GM04504 (cell line): ENCODE results near the gene MYL11.

ENCODE experiments used
- DNase-seq: peaks from one replicate; pipeline ENCODE4 v3.0.0-alpha.2; 2012; ENCODE audit warnings: low read depth

The MYL11 gene

DNA sequence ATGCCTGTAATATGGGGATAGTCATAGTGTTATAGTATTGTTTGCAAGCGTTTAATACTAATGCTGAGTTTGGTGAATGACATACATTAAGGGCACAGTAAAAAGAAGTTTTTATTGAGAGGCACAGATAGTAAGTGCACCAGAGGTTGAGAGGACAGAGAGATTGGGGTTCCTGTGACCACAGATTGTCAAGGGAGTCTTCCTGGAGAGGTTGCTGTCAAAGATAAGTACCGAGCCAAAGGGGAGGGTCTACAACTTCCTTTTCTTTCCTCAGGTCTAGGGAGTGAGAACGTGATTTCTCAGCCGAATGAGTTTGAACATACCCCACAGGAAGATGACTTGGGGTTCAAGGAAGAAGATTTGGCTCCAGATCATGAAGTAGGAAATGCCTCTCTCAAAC lies 22.5 kb downstream of the MYL11 start:
- DNase-seq, result no peak

DNA sequence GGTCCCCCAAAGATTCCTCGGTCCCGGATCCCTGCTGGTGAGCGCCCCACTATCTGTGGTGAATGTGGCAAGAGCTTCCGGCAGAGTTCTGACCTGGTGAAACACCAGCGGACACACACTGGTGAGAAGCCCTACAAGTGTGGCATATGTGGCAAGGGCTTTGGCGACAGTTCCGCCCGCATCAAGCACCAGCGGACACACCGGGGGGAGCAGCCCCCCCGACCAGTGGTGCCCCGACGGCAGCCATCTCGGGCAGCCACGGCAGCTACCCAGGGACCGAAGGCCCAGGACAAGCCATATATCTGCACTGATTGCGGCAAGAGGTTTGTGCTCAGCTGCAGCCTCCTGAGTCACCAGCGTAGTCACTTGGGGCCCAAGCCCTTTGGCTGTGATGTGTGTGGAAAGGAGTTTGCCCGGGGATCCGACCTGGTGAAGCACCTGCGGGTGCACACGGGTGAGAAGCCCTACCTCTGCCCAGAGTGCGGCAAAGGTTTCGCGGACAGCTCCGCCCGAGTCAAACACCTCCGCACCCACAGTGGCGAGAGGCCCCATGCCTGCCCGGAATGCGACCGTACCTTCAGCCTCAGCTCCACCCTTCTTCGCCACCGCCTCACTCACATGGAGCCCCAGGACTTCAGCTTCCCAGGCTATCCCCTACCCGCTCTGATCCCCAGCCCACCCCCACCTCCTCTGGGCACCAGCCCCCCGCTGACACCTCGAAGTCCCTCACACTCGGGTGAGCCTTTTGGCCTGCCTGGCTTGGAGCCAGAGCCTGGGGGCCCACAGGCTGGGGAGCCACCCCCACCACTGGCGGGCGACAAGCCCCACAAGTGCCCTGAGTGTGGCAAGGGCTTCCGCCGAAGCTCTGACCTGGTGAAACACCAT lies 23.4 kb downstream of the MYL11 start:
- DNase-seq, result no peak

DNA sequence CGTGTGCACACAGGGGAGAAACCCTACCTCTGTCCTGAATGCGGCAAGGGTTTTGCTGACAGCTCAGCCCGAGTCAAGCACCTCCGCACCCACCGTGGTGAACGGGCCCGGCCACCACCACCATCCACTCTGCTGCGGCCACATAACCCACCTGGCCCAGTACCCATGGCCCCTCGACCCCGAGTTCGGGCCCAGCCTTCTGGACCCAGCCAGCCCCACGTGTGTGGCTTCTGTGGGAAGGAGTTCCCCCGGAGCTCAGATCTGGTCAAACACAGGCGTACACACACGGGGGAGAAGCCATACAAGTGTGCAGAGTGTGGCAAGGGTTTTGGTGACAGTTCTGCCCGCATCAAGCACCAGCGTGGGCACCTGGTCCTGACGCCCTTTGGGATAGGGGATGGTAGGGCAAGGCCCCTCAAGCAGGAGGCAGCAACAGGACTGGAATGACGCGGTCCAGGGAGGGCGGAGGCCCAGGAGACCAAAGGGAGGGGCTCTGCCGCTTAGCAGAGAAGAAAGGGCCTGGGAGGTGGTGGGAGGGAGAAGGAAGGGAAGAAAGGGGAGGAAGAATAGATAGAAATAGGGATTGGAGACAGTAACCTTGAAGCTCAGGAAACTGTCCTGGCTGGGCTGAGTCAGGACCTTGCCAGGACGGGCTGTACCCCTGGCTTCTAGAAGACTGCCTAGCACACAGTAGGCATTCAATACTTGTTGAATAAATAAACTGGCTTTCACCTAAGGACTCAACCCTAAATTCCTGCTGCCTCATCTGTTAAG lies 24.2 kb downstream of the MYL11 start:
- DNase-seq, result no peak

DNA sequence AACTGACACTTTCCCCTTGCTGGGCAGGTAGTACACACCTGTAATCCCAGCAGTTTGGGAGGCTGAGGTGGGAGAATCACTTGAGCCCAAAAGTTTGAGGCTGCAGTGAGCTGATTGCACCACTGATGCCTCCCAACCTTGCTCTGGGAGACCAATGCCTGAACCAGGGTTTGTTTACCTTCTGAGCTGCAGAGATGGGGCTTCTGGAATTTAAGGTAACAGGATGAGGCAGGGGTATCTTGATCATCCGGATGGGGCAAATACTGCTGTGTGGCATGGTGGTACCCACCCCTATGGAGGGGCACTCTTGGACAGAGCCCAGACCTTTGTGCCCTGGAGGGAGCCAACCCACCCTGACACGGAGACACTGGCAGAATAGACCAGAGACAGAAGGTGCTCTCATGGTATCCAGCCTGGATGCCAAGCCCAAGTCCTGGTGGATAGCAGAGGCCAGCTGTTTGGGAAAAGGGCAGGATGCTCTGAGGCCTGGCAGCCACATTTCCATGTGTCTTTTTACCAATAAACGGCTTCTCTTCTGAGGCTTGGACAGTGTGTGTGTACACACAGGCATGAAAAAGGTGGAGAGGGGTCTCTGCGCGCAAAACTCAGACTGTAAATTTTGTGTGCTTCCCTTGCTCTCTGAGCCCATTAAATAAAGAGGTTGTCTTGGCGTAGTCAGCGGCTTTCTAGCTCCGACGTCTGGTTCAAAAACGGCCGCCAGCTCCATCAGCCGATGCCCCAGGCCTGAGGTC lies 25.0 kb downstream of the MYL11 start:
- no peak for DNase-seq

DNA sequence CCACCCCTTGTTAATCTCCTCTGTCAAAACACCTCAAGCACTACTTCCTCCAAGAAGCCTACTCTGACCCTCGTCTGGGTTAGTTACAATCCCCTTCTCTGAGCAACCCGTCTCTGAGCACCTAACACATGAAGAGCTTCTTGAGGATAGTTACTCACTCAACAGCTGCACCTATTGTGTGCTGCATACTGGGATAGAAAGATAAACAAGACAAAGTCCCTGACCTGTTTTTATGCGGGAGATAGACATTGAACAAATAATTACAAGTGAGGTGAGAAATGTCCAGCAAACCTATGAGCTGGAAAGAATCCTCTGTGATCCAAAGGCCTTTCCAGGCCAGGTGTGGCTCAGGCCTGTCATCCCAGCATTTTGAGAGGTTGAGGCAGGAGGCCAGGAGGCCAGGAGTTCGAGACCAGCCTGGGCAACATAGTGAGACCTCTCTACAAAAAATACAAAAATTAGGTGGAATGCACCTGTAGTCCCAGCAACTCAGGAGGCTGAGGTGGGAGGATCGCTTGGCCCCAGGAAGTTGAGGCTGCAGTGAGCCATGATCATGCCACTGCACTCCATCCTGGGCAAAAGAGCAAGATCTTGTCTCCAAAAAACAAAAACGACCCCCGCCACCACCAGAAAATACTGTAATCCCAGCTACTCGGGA lies 27.3 kb downstream of the MYL11 start:
- no peak for DNase-seq

DNA sequence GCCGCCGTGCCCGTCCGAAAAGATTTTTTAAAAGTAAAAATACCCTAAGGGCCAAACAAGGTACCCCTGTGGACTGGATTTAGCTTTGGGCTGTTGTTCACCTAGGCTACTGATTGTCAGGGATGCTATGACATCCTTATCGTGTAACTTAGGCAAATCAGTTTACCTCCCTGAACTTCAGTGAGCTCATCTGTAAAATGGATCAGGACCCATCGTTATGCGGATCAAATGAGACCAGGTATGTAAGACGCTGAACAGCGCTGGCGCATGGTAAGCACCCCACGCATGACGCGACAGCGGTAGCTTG lies 32.1 kb downstream of the MYL11 start:
- DNase-seq, result no peak

DNA sequence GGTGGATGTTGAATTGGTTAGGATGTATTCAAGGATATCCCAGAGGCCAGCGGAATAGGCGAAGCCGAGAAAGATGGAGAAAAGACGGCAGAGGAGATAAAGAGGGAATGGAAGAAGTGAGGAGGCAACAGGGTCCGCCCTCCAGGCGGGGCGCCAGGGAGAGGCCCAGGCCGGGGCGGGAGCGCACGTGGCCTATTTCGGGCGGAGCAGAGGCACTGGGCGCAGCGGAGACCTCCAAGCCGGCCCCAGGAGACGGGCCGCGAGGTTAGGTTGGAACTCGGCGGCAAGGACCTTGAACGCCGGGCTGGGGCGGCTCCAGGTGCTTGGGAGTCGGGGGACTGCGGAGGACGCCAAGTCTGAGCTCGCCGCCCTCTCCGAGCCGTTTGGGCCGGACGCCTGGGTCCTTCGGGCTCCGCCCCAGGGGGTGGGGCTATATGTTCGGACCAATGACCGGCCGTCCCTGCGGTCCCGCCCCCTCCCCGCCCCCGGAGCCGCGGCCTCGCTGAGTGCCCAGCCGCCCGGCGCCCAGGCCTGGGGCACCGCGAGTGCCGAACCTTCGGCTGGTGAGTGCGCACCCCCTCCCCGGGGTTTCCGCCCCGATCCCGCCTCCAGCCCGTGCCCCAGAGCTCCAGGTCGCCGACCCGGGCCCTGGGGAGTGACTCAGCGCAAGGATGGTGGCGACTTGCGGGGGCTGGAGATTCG lies 32.7 kb downstream of the MYL11 start, which contains the start of gene ZNF771:
ZNF771 (plus strand) TSS at position 505 of the 702 bp plus-strand sequence. CDS start 448 bp downstream, outside the sequence.
- DNase-seq, result peak; percentile 74

DNA sequence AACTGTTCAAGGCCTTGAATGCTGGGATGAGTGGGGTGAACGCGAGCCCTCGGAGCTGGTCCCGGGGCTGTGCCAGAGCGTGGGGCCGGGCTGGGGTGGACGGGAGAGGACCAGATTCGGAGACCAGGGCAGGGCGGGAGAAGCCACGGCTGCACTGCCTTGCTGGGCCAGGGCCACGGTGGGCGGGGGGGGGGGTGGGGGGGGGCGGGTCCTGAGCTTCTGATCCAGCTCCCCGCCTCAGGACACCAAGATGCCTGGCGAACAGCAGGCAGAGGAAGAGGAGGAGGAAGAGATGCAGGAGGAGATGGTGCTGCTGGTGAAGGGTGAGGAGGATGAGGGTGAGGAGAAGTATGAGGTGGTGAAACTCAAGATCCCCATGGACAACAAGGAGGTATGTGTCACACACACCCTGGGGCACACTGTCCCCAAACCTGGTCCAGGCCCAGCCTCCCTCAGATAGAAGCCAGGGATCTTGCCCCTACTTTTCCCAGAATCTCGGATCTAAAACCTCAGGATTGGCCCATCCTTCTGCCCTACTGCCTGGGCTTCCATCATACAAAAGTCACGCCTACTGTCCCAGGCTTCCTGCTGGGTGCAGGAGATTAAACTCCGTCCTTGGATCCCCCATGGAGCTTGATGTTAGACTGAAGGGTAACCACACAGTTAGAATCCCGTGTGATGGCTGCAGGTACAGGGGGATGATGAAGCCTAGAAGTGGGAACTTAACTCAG lies 33.4 kb downstream of the MYL11 start:
- no peak for DNase-seq

DNA sequence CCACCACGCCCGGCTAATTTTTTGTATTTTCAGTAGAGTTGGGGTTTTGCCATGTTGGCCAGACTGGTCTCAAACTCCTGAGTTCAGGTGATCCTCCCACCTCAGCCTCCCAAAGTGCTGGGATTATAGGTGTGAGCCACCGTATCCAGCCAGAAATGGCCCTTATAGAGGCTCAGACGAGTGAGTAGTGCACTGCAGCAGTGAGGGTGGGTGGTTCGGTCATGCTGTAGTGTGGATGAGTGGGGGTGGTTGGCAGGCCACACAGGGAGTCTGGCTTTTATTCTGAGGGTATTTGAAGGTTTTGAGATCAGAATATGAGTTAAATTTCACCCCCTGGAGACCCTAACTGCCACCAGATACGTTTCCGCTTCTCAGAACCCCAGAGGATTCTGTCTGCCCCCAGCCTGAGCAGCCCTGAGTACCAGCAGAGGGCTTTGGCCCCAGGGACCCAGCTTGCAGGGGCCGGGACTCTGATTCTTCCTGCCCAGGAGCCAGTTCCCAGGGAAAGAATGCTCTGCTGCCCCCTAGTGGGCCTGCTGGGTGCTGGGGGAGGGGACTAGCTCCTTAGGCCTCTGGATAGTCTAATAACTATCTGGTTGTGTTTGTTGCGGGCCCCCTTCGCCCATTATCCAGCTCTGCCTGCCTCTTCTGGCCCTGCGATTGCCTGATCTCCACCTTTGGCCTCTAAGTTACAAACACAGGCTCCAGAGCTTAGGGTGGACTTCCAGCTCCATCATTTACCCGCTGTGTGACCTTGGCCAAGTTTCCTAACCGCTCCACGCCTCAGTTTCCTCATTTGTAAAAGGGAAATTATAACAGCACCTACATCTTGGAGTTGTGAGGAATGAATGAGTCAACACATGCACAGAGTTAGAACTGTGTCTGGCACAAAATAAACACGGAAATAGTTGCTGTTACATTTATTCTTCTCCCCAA lies 34.8 kb downstream of the MYL11 start:
- peak; percentile 60 for DNase-seq

DNA sequence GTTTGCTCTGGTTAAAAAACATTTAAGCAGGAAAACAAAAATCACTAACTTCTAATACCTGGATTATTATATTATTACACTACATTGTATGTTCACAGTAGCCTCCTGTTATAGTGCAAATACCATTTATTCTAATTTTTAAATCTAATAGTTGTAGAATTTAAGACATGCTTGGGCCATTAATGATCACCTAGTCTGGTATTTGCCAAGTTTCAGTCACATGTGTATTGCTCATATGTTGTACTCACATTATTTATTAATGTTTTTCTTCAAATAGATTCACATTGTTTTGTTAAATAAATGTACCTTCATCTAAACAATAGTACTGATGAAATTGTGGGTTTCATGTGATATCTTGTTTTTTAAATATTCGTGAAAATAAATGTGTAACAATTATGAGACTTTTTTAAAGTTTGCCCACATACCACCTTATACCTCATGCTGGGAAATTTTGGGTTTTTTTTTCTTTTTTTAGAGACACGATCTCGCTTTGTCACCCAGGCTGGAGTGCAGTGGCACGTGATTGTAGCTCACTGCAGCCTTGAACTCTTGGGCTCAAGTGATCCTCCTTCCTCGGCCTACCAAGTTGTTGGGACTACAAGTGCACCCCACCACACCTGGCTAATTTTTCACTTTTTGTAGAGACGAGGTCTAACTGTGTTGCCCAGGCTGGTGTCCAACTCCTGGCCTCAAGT lies 38.7 kb downstream of the MYL11 start:
- DNase-seq, result no peak

DNA sequence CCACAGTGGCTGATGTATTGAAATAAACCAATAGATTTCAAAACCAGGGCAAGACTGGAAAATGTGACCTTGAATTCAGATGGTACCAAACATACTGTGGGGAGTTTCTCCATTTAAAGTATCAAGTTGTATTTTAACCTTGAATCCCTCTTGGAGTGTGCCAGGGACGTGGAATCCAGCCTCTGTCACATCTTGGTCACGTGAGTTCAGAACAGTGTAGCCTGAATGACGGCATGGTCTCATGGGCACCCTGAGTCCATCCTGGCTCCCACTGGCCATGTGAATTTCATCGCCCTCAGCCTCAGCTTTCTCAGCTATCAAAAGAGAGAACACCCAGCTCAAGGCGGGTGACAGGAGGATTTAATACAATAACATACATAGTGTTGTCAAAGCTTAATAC lies 39.6 kb downstream of the MYL11 start:
- DNase-seq, result no peak

DNA sequence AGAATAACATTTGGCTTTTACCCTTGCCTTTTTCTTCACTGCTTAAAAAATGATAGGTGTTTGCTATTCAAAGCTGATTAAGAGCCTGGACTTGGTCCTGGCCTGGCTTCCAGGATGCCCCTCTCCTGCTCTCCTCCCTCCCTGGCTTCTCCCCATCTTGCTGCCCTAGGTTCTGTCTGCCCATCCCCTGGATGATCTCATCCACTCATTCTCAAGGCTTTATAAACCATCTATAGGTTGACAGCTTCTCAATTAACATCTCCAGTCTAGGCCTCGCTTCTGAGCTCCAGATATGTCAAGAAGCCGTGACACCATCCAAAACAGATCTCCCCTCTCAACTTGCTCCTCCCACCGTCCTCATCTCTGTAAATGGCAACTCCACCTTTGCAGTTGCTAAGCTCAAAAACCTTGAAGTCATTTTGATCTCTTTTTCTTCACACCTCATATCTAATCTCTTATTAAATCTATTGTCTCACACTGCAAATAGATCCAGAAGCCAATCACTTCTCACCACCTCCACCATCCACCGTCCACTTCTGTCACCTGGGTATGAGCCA lies 41.5 kb downstream of the MYL11 start:
- no peak for DNase-seq

DNA sequence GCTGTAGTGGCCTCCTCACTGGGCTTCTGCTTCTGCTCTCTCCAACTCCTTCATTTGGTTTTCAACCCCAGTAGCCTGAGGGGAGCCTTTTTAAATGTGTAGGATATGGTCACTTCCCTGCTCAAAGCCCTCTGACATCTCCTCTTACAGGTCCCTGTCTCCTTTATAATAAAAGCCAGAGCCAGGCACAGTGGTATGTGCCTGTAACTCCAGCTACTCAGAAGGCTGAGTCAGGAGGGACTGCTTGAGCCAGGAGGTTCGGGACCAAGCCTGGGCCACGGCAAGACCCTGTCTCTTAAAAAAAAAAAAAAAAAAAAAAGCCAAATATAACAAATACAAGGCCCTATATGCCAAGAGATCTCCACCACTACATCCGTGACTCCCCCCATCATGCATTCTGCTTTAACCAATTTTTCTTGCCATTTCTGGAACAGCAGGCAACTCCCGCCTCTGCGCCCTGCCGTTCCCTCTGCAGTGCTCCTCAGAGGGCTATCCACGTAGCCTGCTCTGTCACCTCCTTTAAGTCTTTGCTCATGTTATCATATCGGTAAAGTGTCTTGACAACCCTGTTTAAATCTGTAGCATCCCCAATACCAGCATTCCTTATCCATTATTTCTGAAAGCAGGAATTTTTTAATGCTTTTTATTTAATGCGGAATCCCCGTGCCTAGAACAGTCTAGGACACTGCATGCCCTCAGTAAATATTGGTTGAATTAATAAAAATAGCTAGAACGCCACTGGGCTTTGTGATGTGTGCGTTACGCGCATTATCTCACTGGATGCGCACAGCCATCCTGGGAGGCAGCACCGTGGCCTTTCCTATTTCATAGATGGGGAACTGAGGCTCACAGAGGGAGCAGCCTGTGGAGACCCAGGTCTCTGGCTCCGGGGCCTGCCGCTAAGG lies 42.3 kb downstream of the MYL11 start:
- no peak for DNase-seq

DNA sequence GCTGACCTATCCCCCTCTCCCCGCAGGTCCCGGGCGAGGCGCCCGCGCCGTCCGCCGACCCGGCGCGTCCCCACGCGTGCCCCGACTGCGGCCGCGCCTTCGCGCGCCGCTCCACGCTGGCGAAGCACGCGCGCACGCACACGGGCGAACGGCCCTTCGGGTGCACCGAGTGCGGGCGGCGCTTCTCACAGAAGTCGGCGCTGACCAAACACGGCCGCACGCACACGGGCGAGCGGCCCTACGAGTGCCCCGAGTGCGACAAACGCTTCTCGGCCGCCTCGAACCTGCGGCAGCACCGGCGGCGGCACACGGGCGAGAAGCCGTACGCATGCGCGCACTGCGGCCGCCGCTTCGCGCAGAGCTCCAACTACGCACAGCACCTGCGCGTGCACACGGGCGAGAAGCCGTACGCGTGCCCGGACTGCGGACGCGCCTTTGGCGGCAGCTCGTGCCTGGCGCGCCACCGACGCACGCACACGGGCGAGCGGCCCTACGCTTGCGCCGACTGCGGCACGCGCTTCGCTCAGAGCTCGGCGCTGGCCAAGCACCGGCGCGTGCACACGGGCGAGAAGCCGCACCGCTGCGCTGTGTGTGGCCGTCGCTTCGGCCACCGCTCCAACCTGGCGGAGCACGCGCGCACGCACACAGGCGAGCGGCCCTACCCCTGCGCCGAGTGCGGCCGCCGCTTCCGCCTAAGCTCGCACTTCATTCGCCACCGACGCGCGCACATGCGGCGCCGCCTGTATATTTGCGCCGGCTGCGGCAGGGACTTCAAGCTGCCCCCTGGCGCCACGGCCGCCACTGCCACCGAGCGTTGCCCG lies 43.1 kb downstream of the MYL11 start:
- peak; percentile 76 for DNase-seq

DNA sequence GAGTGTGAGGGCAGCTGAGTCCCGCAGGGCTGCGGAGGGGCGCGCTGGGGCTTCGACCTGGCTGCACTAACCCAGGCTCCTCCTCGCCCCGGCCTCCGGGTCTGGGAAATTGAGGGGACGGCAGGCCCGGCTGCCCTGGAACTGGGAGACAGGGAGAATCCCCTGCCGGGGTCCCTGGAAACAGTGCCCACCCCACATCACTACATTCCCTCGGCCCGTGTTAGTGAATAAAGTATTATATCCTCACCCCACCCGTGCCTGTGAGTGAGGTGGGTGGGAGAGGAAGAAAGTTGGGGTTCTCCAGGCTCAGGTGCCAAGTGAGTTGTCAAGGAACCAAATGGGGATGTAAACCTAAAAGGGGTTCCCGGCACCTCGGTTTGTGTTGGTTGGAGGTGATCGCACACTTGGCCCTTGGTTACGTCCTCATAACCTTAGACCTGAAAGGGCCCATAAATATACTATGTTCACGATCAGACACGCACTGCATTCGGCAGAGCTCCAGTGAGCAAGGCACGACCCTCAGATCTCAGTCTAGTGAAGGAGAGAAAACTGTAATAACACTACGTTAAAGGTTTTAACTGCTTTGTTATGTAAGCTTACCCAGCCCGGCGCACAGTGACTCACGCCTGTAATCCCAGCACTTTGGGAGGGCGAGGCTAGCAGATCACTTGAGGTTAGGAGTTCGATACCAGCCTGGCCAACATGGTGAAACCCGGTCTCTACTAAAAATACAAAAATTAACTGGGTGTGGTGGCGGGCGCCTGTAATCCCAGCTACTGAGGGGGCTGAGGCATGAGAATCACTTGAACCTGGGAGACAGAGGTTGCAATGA lies 44.0 kb downstream of the MYL11 start:
- DNase-seq, result no peak

DNA sequence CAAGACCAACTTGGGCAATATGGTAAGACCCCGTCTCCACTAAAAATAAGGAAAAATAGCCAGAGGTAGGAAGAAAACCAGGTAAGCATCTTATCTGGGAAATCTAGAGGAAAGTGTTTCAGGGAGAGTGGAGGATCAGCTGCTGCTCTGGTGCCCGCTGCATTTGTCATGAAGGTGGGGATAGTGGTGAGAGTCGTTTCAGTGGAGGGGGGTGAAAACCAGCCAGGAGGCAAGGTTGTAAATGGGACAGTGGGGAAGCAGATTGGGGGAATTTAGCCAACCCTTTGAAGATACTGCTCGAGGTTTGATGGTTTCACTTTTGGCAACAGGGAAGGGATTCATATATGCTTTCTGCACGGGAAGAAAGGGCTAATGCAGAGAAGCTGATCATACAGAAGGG lies 46.4 kb downstream of the MYL11 start:
- DNase-seq, result no peak
